DND-41 (cell line): ENCODE measurements around the gene COL9A3.

Experiments
- ATAC-seq: fragments of 200-7000 bp; cut with Tn5 transposase; 3 replicates; pipeline ENCODE4 v1.9.1; 2021; ENCODE audit warnings: low read depth; ENCODE audit not compliant: insufficient read depth
- DNase-seq: peaks from one replicate; pipeline ENCODE4 v3.0.0-alpha.2; 2020
- H2AFZ ChIP-seq: 2 replicates; pipeline ENCODE4 v1.6.0; 2012; ENCODE audit warnings: low read depth, low read length
- H3K27ac ChIP-seq: 2 replicates; pipeline ENCODE4 v1.5.1; 2012; ENCODE audit warnings: low read length, inconsistent platforms
- H3K27me3 ChIP-seq: fragments of 200-600 bp; sonication (generic); 2 replicates; pipeline ENCODE4 v1.6.0; 2012; ENCODE audit warnings: low read length, mild to moderate bottlenecking, inconsistent platforms; ENCODE audit not compliant: insufficient read depth, poor library complexity
- H3K36me3 ChIP-seq: 2 replicates; pipeline ENCODE4 v1.5.1; 2012; ENCODE audit warnings: low read length, inconsistent platforms; ENCODE audit not compliant: insufficient read depth
- H3K4me1 ChIP-seq: 2 replicates; pipeline ENCODE4 v1.5.1; 2012; ENCODE audit warnings: mild to moderate bottlenecking, low read length; ENCODE audit not compliant: insufficient read depth
- H3K4me2 ChIP-seq: 2 replicates; pipeline ENCODE4 v1.6.0; 2012; ENCODE audit warnings: mild to moderate bottlenecking, moderate library complexity, low read length, inconsistent platforms; ENCODE audit not compliant: insufficient read depth
- H3K4me3 ChIP-seq, 2 experiments: fragments of 200-600 bp in 1 of 2; shearing (Covaris generic) in 1 of 2; 2 replicates each; pipeline ENCODE4 v1.5.1; 2012 to 2016; ENCODE audit warnings: inconsistent platforms in 2 of 2, low read length in 2 of 2, mild to moderate bottlenecking in 2 of 2, low read depth in 1 of 2, moderate library complexity in 1 of 2
- H3K79me2 ChIP-seq: 2 replicates; pipeline ENCODE4 v1.6.0; 2012; ENCODE audit warnings: low read length, inconsistent platforms; ENCODE audit not compliant: insufficient read depth
- H3K9ac ChIP-seq: 2 replicates; pipeline ENCODE4 v1.6.0; 2012; ENCODE audit warnings: low read depth, mild to moderate bottlenecking, inconsistent platforms, low read length, moderate library complexity
- H3K9me3 ChIP-seq: 2 replicates; pipeline ENCODE4 v1.5.1; 2012; ENCODE audit warnings: low read length, moderate library complexity, mild to moderate bottlenecking, inconsistent platforms; ENCODE audit not compliant: insufficient read depth, severe bottlenecking
- H4K20me1 ChIP-seq: 2 replicates; pipeline ENCODE4 v1.6.0; 2012; ENCODE audit warnings: low read length; ENCODE audit not compliant: insufficient read depth
- EZH2 ChIP-seq: IDR thresholded peaks from 3 replicates; pipeline ENCODE4 v1.6.1; 2012; ENCODE audit warnings: borderline replicate concordance, low read depth, mild to moderate bottlenecking, moderate library complexity, low read length, inconsistent platforms; ENCODE audit not compliant: severe bottlenecking
- TF ChIP-seq, protein P1 (sequence below): IDR thresholded peaks from 2 replicates; pipeline ENCODE4 v1.5.1; 2012; ENCODE audit warnings: borderline replicate concordance, low read length, moderate library complexity, mild to moderate bottlenecking; ENCODE audit not compliant: poor library complexity, severe bottlenecking; ENCODE audit errors: extremely low read depth

Gene COL9A3

DNA sequence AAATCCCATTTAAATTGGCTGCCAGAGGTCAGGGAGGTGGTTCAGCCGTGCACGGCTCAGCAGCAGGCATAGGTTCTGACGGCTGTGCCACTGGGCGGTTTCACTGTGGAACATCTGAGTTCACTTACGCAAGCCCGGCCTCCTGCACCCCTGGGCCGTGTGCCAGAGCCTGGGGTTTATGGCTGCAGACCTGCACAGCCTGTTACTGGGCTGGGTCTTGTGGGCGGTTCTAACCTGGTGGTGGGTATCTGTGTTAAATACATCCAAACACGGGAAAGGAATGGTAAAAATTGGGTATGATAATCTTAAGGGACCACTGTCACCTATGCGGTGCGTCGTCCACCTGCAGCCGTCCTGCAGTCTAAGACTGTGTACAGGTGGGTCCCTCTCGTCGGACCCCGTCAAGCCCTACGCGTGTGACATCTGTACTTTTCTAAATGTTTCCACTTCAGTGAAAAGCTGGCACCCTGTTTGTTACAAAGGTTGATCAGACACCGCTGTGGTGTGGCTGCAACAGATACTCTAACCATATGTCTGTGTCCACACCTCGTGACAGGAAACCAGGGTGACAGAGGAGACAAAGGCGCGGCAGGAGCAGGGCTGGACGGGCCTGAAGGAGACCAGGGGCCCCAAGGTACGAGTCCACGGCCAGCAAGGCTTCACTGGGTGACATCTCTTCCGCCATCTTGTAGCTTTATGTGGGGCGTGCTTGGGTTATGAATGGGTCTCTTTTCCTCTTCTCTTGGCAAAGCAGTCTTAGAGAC, 21.5 kb downstream of the COL9A3 start:
- Histone ChIP-seq H3K79me2 (no peaks in the 10 kb centered on the region), H3K27ac (no peak overlapping the region), H3K36me3 (no peaks in the 10 kb centered on the region; the same call in 1 of the 2 replicates), H3K9ac (no peak overlapping the region), H2AFZ (no peak overlapping the region), H4K20me1 (no peaks in the 10 kb centered on the region), H3K4me2 (no peak overlapping the region), H3K9me3 (no peaks in the 10 kb centered on the region), H3K4me1 (no peaks in the 10 kb centered on the region), H3K27me3 (no peaks in the 10 kb centered on the region), H3K4me3 (no peak overlapping the region)
- DNase-seq, result no peak
- ATAC-seq, result no peak
- no peak for TF ChIP-seq EZH2
- TF ChIP-seq, protein P1, sequence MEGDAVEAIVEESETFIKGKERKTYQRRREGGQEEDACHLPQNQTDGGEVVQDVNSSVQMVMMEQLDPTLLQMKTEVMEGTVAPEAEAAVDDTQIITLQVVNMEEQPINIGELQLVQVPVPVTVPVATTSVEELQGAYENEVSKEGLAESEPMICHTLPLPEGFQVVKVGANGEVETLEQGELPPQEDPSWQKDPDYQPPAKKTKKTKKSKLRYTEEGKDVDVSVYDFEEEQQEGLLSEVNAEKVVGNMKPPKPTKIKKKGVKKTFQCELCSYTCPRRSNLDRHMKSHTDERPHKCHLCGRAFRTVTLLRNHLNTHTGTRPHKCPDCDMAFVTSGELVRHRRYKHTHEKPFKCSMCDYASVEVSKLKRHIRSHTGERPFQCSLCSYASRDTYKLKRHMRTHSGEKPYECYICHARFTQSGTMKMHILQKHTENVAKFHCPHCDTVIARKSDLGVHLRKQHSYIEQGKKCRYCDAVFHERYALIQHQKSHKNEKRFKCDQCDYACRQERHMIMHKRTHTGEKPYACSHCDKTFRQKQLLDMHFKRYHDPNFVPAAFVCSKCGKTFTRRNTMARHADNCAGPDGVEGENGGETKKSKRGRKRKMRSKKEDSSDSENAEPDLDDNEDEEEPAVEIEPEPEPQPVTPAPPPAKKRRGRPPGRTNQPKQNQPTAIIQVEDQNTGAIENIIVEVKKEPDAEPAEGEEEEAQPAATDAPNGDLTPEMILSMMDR, result no peak

DNA sequence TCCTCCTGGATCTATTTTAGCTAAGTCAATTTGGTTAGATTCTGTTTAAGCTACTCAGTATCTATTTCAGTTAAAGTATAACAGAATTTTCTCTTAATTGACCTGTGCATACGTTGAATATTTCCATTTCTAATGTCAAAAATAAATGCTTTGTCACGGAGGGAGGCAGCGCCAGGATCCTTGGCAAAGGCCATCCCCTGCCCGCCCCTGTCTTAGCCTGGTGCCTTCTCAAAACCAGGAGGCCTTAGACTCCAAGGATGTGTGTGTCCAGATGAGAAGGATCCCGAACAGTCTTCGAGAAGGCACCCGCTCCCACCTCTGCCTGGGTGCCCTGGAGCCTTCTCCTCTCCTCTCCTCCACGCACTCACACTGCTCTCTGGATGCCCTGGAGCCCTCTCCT, 22.4 kb downstream of the COL9A3 start:
- no peak for DNase-seq
- Histone ChIP-seq H3K9me3 (no peaks in the 10 kb centered on the region), H2AFZ (no peak overlapping the region), H3K36me3 (peaks cover 7% of the 10 kb centered on the region; the same call in 1 of the 2 replicates), H3K4me3 (no peak overlapping the region), H4K20me1 (no peaks in the 10 kb centered on the region), H3K9ac (no peak overlapping the region), H3K79me2 (no peaks in the 10 kb centered on the region), H3K4me1 (no peaks in the 10 kb centered on the region), H3K27me3 (no peaks in the 10 kb centered on the region), H3K27ac (no peak overlapping the region), H3K4me2 (no peak overlapping the region)
- no peak for ATAC-seq
- TF ChIP-seq EZH2, result no peak
- TF ChIP-seq, protein P1, result no peak

DNA sequence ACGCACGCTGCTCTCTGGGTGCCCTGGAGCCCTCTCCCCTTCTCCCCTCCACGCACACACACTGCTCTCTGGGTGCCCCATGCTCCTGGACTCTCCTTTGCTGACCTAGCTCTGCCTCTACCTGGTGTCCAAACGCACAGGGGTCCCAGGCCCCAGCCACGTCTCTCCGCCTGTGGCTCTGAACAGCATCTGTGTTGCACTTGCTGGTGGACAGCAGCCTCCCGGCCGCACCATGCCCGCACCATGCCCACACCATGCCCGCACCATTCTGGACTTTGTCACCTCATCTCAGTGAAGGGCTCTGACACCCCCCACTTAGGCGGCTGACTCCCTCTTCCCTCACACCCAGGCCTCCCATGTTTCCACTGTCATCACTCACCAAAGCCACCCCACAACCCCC, 23.0 kb downstream of the COL9A3 start:
- Histone ChIP-seq H4K20me1 (no peaks in the 10 kb centered on the region), H3K4me1 (no peaks in the 10 kb centered on the region), H3K4me3 (no peak overlapping the region), H3K9ac (no peak overlapping the region), H3K27me3 (no peaks in the 10 kb centered on the region), H3K9me3 (no peaks in the 10 kb centered on the region), H3K27ac (no peak overlapping the region), H2AFZ (no peak overlapping the region), H3K79me2 (no peaks in the 10 kb centered on the region), H3K36me3 (peaks cover 7% of the 10 kb centered on the region; the same call in 1 of the 2 replicates), H3K4me2 (no peak overlapping the region)
- TF ChIP-seq, protein P1, result no peak
- no peak for TF ChIP-seq EZH2
- DNase-seq (no peak), ATAC-seq (no peak; the same call in 2 of the 3 replicates)
